Measurements from ENCODE around the gene ATP8A2.

ATP8A2 gene

DNA sequence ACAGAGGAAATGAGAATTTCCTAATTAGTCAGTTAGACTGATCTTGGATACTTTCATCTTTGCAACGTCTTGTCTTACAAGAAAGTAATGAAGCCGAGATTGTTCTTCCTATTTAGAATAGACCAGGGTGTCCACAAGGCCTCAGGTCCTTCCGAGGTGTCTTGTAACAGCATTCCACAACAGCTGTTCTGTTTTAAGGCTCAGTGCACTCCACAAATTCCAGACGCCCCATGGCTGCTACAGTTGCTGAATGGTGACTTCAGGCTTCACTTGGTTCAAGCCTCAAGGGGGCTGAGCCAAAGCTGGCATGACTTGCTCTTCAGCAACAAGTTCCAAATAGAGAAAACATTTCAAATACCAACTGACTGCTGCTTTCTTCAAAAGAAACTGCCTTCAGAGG lies 536.6 kb downstream of the ATP8A2 start:
- H3K4me3 Mint-ChIP-seq = no peak overlapping the region

GRCh38 chr13:25910243-25910642 lies 538.5 kb downstream of the ATP8A2 start:
- no peaks in the 10 kb centered on the region for H3K27me3 Mint-ChIP-seq
- no peaks in the 10 kb centered on the region for H3K36me3 Mint-ChIP-seq
- H3K4me1 Mint-ChIP-seq = no peaks in the 10 kb centered on the region
- H3K27ac Mint-ChIP-seq = no peak overlapping the region
- H3K9me3 Mint-ChIP-seq = no peaks in the 10 kb centered on the region
- H3K4me3 Mint-ChIP-seq = no peak overlapping the region

More for the DNA sequence above, 536.6 kb downstream of the ATP8A2 start:
- H3K27me3 Mint-ChIP-seq = no peaks in the 10 kb centered on the region
- H3K36me3 Mint-ChIP-seq = no peaks in the 10 kb centered on the region
- no peaks in the 10 kb centered on the region for H3K9me3 Mint-ChIP-seq
- no peak overlapping the region for H3K27ac Mint-ChIP-seq
- H3K4me1 Mint-ChIP-seq = no peaks in the 10 kb centered on the region

DNA sequence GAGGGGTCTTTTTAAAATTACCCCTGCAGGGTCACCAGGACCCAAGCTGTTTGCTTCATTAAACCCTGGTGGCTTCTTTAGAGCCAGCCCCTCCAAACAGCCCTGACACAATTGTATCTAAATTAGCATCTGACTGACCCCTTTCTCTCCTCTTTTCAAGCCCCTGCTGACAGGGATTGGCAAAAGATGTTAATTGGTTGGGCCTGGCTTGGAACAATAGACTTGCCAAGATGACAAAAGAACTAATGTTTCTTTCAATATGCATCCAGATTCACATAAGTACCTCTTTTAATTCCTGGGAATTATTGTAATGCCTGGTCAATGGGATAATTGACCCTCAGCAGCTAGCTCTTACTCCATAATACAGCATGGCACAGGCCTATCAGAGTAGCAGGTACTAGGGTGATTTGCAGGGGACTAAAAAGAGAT lies 539.2 kb downstream of the ATP8A2 start:
- H3K4me3 Mint-ChIP-seq = no peak overlapping the region
- H3K27ac Mint-ChIP-seq = no peak overlapping the region
- H3K27me3 Mint-ChIP-seq = no peaks in the 10 kb centered on the region
- H3K4me1 Mint-ChIP-seq = no peaks in the 10 kb centered on the region
- H3K36me3 Mint-ChIP-seq = no peaks in the 10 kb centered on the region
- no peaks in the 10 kb centered on the region for H3K9me3 Mint-ChIP-seq

DNA sequence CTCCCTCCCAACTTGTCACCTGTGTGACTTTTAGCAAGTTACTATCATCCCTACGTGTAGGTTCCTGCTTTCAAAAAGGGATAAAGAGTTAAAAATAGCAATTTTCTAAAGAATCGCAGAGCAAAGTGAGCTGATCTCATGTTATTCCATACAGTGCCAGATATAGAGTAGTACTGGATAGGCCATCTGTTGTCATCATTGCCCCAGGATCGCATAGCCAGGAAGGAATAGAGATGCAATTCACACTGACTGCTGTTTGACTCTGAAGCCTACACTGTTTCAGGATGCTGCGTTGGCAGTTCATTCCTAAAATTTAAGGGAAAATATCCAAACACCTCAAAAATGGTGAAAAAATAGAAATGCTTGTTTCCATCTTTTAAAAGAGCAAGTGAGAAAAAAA lies 541.2 kb downstream of the ATP8A2 start:
- Mint-ChIP-seq H3K27me3 (no peaks in the 10 kb centered on the region), H3K9me3 (no peaks in the 10 kb centered on the region), H3K4me1 (peaks cover 1% of the 10 kb centered on the region)

DNA sequence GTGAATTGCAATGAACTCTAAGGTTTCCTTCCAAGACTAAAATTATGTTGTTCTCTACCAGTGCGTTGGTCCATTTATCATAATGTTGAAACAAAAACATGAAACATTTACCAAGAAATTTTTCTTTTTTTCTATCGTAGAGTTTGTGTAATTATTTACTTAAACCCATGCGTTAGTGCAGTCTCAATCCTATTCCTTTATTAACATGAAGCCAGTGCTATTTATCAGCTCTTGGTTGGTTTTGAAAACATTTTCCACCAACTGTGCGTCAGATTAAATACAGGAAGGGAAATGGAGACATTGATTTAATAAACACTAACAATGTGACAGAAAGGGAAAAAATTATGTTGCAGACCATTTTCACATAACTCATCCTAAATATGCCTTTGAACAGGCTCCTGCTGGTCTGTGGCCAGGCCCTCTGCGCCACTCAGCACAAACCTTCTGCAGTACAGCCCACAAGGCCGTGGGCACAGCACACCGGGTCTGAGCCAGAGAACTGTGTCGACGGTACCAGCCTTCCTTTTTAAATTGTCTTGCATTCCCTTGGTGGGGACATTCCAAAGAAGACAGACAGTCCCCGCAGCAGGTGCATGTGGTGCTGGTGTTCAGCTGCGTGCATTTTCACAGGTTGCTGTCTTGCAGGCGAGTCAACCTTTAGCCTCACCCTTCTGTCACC lies 544.2 kb downstream of the ATP8A2 start:
- Mint-ChIP-seq H3K4me3 (no peak overlapping the region), H3K27me3 (no peaks in the 10 kb centered on the region), H3K36me3 (no peaks in the 10 kb centered on the region), H3K27ac (no peak overlapping the region), H3K9me3 (no peaks in the 10 kb centered on the region), H3K4me1 (peaks cover 15% of the 10 kb centered on the region)

More for the DNA sequence above, 541.2 kb downstream of the ATP8A2 start:
- Mint-ChIP-seq H3K27ac (no peak overlapping the region), H3K36me3 (no peaks in the 10 kb centered on the region), H3K4me3 (no peak overlapping the region)

DNA sequence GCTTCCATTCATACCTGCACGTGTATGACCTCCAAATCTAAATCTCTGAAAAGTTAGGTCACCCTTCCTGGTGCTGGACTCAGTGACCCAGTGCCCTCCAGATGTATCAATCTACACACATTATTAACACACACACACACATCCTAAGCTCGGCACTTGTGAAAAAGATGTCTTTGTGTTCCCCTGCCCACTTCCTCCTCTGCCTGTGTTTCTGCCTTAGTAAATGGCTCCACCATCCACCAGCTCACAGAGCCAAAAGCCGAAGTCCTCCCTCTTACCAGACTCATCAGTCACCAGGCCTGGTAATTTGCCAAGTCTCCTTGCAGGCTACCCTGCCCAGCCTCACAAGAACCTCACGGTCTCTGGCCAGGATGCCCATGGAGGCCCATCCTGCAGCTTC lies 548.5 kb downstream of the ATP8A2 start:
- Mint-ChIP-seq H3K9me3 (no peaks in the 10 kb centered on the region), H3K27me3 (no peaks in the 10 kb centered on the region), H3K4me3 (no peak overlapping the region), H3K4me1 (peaks cover 15% of the 10 kb centered on the region), H3K27ac (peak overlapping the region; percentile 15), H3K36me3 (no peaks in the 10 kb centered on the region)

DNA sequence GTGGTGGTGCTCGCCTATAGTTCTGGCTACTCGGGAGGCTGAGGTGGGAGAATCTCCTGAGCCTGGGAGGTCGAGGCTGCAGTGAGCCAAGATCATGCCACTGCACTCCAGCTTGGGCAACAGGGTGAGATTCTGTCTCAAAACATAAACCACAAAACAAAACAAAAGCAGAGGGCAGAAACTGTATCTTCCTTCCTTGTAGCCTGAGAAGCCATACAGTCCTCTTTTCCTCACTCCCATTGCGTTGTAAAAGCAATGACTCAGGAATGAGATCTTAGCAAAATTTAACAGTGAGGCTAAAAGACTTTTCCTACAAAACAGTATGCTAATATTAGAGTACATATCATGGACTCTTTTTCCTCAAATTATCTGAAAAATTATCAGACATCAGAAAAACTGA lies 549.2 kb downstream of the ATP8A2 start:
- H3K9me3 Mint-ChIP-seq = no peaks in the 10 kb centered on the region
- H3K27ac Mint-ChIP-seq = no peak overlapping the region
- peaks cover 15% of the 10 kb centered on the region for H3K4me1 Mint-ChIP-seq
- H3K36me3 Mint-ChIP-seq = no peaks in the 10 kb centered on the region
- H3K27me3 Mint-ChIP-seq = no peaks in the 10 kb centered on the region
- H3K4me3 Mint-ChIP-seq = no peak overlapping the region

GRCh38 chr13:25922376-25922775 lies 550.6 kb downstream of the ATP8A2 start:
- H3K36me3 Mint-ChIP-seq = no peaks in the 10 kb centered on the region
- H3K4me3 Mint-ChIP-seq = no peak overlapping the region
- H3K27me3 Mint-ChIP-seq = no peaks in the 10 kb centered on the region
- H3K4me1 Mint-ChIP-seq = peaks cover 15% of the 10 kb centered on the region
- no peaks in the 10 kb centered on the region for H3K9me3 Mint-ChIP-seq
- no peak overlapping the region for H3K27ac Mint-ChIP-seq

DNA sequence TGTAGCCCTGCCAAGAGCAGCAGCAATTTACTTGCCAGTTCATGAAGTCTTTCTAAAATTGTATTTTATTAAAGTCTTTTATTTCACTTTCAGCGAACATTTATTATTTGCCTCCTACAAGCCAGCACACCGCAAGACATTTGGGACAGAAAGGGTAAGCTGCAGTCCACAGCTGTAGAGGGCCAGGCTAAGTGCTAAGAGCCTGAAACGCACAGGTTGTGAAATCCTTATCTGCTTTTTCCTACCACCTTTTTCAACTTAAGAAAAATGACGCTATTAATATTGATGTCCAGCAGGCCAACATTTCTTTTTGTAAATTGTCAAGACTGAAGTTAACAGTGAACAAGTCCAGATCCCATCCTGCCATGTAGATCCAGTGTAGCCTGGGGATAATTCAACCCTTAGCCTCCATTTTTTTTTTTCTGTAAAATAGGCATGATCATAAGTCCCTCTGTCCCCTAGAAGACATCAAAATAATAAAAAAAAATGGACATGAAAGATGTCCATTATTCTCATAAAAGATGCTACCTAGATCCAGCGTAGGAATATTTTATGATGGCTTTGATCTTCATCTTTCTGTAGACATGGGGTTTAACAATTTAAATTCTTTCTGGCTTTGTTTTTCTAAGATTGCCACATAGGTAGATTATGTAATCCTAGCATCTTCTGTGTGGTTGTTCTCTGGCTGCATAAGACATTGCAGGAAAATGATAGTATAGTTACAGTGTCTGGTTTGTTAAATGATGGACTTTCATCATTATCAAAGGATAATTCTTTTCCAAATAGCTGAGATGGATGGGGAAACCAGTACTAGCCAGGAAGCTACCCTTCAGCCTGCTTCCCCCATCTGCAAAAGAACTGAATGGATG lies 551.7 kb downstream of the ATP8A2 start:
- Mint-ChIP-seq H3K9me3 (no peaks in the 10 kb centered on the region), H3K4me1 (peaks cover 12% of the 10 kb centered on the region), H3K4me3 (no peak overlapping the region), H3K27me3 (no peaks in the 10 kb centered on the region), H3K36me3 (no peaks in the 10 kb centered on the region), H3K27ac (no peak overlapping the region)

GRCh38 chr13:25927363-25927762 lies 555.6 kb downstream of the ATP8A2 start:
- Mint-ChIP-seq H3K4me3 (no peak overlapping the region), H3K36me3 (no peaks in the 10 kb centered on the region), H3K9me3 (no peaks in the 10 kb centered on the region)

GRCh38 chr13:25927932-25928331 lies 556.2 kb downstream of the ATP8A2 start:
- Mint-ChIP-seq H3K27ac (no peak overlapping the region), H3K4me3 (no peak overlapping the region), H3K27me3 (no peaks in the 10 kb centered on the region), H3K9me3 (no peaks in the 10 kb centered on the region), H3K36me3 (no peaks in the 10 kb centered on the region), H3K4me1 (no peaks in the 10 kb centered on the region)

More at GRCh38 chr13:25927363-25927762, 555.6 kb downstream of the ATP8A2 start:
- Mint-ChIP-seq H3K27ac (no peak overlapping the region), H3K27me3 (no peaks in the 10 kb centered on the region), H3K4me1 (no peaks in the 10 kb centered on the region)

DNA sequence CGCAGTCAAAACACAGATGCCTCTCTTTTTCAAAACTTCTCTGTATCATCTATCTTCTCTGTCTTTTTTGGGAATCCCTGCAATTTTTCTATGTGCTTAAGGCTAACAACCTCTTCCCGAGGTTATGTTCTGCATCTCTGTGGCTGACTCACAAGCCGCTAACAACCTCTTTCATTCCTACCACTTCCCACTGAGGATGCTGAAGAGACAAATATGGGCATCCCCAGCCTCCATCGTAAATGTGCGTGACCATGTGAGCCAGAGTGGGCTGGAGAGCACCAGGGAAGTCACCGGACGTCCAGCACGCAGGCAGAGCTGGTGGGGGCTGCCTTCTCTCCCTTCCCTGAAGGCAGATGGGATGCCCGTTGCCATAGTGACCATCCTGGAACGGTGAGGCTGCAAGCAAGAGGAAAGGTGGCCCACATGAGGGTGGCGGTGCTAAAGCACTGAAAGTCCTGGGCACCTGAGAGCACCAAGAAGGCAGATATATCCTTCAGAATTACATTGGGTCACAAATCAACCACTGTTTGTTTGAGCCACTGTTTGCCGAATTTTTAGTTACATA lies 557.2 kb downstream of the ATP8A2 start:
- no peaks in the 10 kb centered on the region for H3K9me3 Mint-ChIP-seq
- H3K27ac Mint-ChIP-seq = no peak overlapping the region
- H3K4me1 Mint-ChIP-seq = no peaks in the 10 kb centered on the region
- no peaks in the 10 kb centered on the region for H3K36me3 Mint-ChIP-seq
- no peaks in the 10 kb centered on the region for H3K27me3 Mint-ChIP-seq
- H3K4me3 Mint-ChIP-seq = no peak overlapping the region

DNA sequence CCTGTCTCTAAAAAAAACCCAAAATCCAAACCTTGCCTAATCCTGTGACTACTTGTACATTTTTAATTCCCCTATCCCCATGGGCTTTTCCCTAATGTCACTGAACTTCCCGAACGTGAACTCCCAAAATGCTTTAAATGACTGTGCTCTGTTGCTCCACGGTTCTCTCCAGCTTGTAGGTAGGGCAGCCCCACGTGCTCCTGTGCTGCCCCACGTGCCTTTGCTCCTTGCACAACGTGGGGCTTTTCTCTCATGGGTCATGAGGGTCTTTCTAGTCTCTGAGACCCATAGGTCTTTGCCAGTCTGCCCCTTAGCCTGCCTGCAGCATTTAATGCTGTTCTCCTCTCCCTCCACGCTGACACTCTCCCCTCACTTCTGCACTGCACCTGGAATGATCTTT lies 558.0 kb downstream of the ATP8A2 start:
- Mint-ChIP-seq H3K27ac (no peak overlapping the region), H3K27me3 (no peaks in the 10 kb centered on the region), H3K9me3 (no peaks in the 10 kb centered on the region), H3K4me3 (no peak overlapping the region), H3K4me1 (no peaks in the 10 kb centered on the region), H3K36me3 (no peaks in the 10 kb centered on the region)

DNA sequence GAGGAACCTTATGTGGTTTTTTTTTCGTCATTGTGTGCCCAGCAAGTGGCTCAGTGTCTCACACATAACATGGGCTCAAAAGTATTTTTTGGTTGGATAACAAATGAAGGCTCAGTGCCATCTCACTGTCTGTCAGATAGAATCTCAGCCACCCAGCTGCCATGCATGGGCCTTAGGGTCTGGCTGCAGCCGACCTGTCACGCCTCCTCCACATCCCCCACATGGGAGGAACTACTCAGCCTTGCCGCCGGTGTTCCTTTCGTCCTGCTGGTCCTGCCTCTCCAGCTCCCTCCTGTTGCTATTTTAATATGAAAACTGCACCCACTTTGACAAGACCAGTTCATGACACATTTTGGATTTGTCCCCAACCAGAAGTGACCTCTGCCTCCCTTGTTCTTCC lies 558.9 kb downstream of the ATP8A2 start:
- H3K36me3 Mint-ChIP-seq = no peaks in the 10 kb centered on the region
- H3K4me3 Mint-ChIP-seq = no peak overlapping the region
- no peaks in the 10 kb centered on the region for H3K9me3 Mint-ChIP-seq
- no peaks in the 10 kb centered on the region for H3K27me3 Mint-ChIP-seq
- H3K4me1 Mint-ChIP-seq = no peaks in the 10 kb centered on the region
- H3K27ac Mint-ChIP-seq = no peak overlapping the region

GRCh38 chr13:25932365-25932764 lies 560.6 kb downstream of the ATP8A2 start:
- Mint-ChIP-seq H3K4me1 (no peaks in the 10 kb centered on the region), H3K27me3 (no peaks in the 10 kb centered on the region), H3K36me3 (no peaks in the 10 kb centered on the region), H3K4me3 (no peak overlapping the region), H3K9me3 (no peaks in the 10 kb centered on the region), H3K27ac (no peak overlapping the region)

GRCh38 chr13:25933520-25933919 lies 561.7 kb downstream of the ATP8A2 start:
- Mint-ChIP-seq H3K9me3 (no peaks in the 10 kb centered on the region), H3K4me1 (no peaks in the 10 kb centered on the region), H3K27ac (no peak overlapping the region), H3K4me3 (no peak overlapping the region), H3K27me3 (no peaks in the 10 kb centered on the region), H3K36me3 (no peaks in the 10 kb centered on the region)
